ENCODE results near the gene ZNF846. TPM values are rescaled to one million over a fixed set of nuclear protein-coding genes. Genes with fewer than 3 reads are reported as not detected.

ZNF846 gene
- total and polyA plus RNA-seq, 5 donors from 2014 or later = 3.6 to 8.4 (median 4.0) TPM

GRCh38 chr19:9702186-9702585 lies 66.4 kb downstream of the ZNF846 start:
- Histone ChIP-seq H3K27ac (ENCODE audit: insufficient read depth, low read length, poor library complexity, severe bottlenecking) (no peak overlapping the region), H3K27me3 (ENCODE audit: control insufficient read depth, insufficient read depth, low read length) (no peaks in the 10 kb centered on the region), H3K4me1 (ENCODE audit: control insufficient read depth, insufficient read depth, low read length, poor library complexity, severe bottlenecking) (no peaks in the 10 kb centered on the region), H3K4me3 (ENCODE audit: low read depth, low read length) (no peak overlapping the region), H3K9me3 (ENCODE audit: control insufficient read depth in 2 of 2, low read length in 2 of 2) (peaks cover 0 to 4% of the 10 kb centered on the region in 2 experiments), H3K36me3 (ENCODE audit: control insufficient read depth, insufficient read depth, low read length) (no peaks in the 10 kb centered on the region)
- Mint-ChIP-seq H3K36me3 (no peaks in the 10 kb centered on the region), H3K27me3 (peaks cover 17% of the 10 kb centered on the region), H3K4me1 (peaks cover 0 to 5% (median 0%) of the 10 kb centered on the region in 4 donors), H3K9me3 (peaks cover 0 to 14% (median 2%) of the 10 kb centered on the region in 7 donors), H3K4me3 (no peak overlapping the region), H3K27ac (no peak overlapping the region)
- no peak for DNase-seq
- no peak for ATAC-seq (ENCODE audit: low read depth in 2 of 2)

Other genes with a start within 250 kb of the ZNF846 start
- gene ZNF426, start 230.1 kb downstream of the ZNF846 start, total RNA-seq = 10.6 TPM
- gene ZNF426, start 230.1 kb downstream of the ZNF846 start, polyA plus RNA-seq = 10 to 100 TPM in 3 of 4 donors, 1 to 10 TPM in 1; 8.9 to 14.8 (median 12.6) TPM
- gene ZNF121, start 184.2 kb downstream of the ZNF846 start, total RNA-seq = 23.8 TPM
- 1 to 10 TPM; 1.6 to 5.4 (median 4.4) TPM for gene ZNF121, start 184.2 kb downstream of the ZNF846 start, polyA plus RNA-seq
- 36.6 TPM for gene ZNF561, start 147.5 kb downstream of the ZNF846 start, total RNA-seq
- gene ZNF561, start 147.5 kb downstream of the ZNF846 start, polyA plus RNA-seq = 10 to 100 TPM; 17.0 to 25.2 (median 22.8) TPM
- 13.5 TPM for gene ZNF562, start 93.6 kb downstream of the ZNF846 start, total RNA-seq
- 1 to 10 TPM; 2.0 to 5.0 (median 3.3) TPM for gene ZNF562, start 93.6 kb downstream of the ZNF846 start, polyA plus RNA-seq
- 34.8 TPM for gene FBXL12, start 50.3 kb upstream of the ZNF846 start, total RNA-seq
- 10 to 100 TPM in 1 of 4 donors, 1 to 10 TPM in 3; 7.8 to 15.9 (median 9.5) TPM for gene FBXL12, start 50.3 kb upstream of the ZNF846 start, polyA plus RNA-seq
- 234 TPM for gene UBL5, start 59.2 kb upstream of the ZNF846 start, total RNA-seq
- gene UBL5, start 59.2 kb upstream of the ZNF846 start, polyA plus RNA-seq = 100 to 1,000 TPM; 786 to 952 (median 832) TPM
- 72.0 TPM for gene PIN1, start 66.6 kb upstream of the ZNF846 start, total RNA-seq
- gene PIN1, start 66.6 kb upstream of the ZNF846 start, polyA plus RNA-seq = 100 to 1,000 TPM in 3 of 4 donors, 10 to 100 TPM in 1; 87.9 to 135 (median 113) TPM
- 7.7 TPM for gene OLFM2, start 167.8 kb upstream of the ZNF846 start, total RNA-seq
- gene OLFM2, start 167.8 kb upstream of the ZNF846 start, polyA plus RNA-seq = 10 to 100 TPM; 14.2 to 22.4 (median 14.6) TPM
- gene COL5A3, start 241.8 kb upstream of the ZNF846 start, total RNA-seq = 2.1 TPM
- under 1 TPM in 1 of 4 donors, not detected in 3; 0.35 TPM for gene COL5A3, start 241.8 kb upstream of the ZNF846 start, polyA plus RNA-seq
- not detected for gene RDH8, start 244.7 kb upstream of the ZNF846 start, total RNA-seq
- gene RDH8, start 244.7 kb upstream of the ZNF846 start, polyA plus RNA-seq = not detected